Prostate gland (tissue), 2 donors: ENCODE results near the gene OLFM2.

Experiments
- CTCF ChIP-seq, 4 experiments: fragments of 200-600 bp in 2 of 4; fragments of 450-650 bp in 2 of 4; sonication (generic) in 2 of 4; IDR thresholded peaks; 1 replicate in 3 of 4; 2 replicates in 1 of 4; pipeline ENCODE4 v1.5.1; 2016 to 2019; ENCODE audit warnings: antibody characterized with exemption in 4 of 4, mild to moderate bottlenecking in 2 of 4, moderate library complexity in 2 of 4
- POLR2A ChIP-seq: fragments of 450-650 bp; IDR thresholded peaks from one replicate; pipeline ENCODE4 v1.6.1; 2016; ENCODE audit warnings: antibody characterized with exemption, mild to moderate bottlenecking
- POLR2AphosphoS5 ChIP-seq: sonication (generic); formaldehyde crosslinking; IDR thresholded peaks from one replicate; pipeline ENCODE4 v1.6.1; 2017; ENCODE audit warnings: antibody characterized with exemption

GRCh38 chr19:9945319-9945966 is 9.1 kb upstream of the OLFM2 start:
- TF ChIP-seq CTCF (IDR thresholded peaks at IDR 0.05) (no peak), POLR2A (no peak), POLR2AphosphoS5 (peak; percentile 66)
